GM18526 (cell line): ENCODE results near the gene FAM171A1.

Experiments
- POLR2A ChIP-seq: IDR thresholded peaks from 3 replicates; pipeline ENCODE4 v1.6.1; 2011; ENCODE audit not compliant: insufficient read length; ENCODE audit errors: extremely low read depth

Gene FAM171A1

DNA sequence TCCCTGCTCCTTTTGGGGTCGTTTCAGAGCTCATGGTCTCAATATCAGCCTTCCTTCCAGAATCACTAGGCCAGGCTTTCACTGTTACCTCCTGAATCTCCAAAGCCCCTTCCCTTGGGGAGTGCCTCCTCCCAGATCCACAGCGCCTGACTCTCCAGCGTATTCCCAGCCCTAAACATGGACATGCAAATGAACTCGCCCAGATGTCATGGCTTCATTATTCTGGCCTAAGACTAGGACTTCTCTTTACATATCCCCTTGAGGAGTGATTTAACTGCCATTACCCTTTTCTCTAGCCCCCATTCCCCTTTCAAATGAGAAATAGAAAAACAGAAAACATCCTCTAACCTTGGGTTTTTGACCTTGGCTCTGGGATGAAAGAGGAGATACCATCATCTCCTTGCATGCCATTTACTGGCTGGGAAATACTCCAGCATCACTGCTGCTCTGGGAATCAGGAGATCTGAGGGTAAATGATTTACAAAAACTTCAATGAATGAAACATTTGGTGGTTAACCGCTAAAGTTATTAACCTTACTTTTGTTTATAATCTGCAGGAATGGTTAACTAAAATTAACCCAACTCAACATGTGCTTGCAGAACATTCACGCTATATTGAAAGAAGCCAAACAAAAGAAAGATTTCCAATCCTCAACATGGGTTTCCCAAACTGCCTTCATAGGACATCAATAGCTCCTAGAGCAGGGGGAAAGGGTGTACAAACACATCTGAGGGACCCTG lies 37.0 kb downstream of the FAM171A1 start:
- TF ChIP-seq POLR2A, result no peak

- TF ChIP-seq POLR2A, result no peak
Observed at GRCh38 chr10:15331461-15331860, 39.6 kb downstream of the FAM171A1 start.

GRCh38 chr10:15329437-15329836 lies 41.7 kb downstream of the FAM171A1 start:
- no peak for TF ChIP-seq POLR2A

- TF ChIP-seq POLR2A, result no peak
Observed at GRCh38 chr10:15325944-15326284, 45.2 kb downstream of the FAM171A1 start.

DNA sequence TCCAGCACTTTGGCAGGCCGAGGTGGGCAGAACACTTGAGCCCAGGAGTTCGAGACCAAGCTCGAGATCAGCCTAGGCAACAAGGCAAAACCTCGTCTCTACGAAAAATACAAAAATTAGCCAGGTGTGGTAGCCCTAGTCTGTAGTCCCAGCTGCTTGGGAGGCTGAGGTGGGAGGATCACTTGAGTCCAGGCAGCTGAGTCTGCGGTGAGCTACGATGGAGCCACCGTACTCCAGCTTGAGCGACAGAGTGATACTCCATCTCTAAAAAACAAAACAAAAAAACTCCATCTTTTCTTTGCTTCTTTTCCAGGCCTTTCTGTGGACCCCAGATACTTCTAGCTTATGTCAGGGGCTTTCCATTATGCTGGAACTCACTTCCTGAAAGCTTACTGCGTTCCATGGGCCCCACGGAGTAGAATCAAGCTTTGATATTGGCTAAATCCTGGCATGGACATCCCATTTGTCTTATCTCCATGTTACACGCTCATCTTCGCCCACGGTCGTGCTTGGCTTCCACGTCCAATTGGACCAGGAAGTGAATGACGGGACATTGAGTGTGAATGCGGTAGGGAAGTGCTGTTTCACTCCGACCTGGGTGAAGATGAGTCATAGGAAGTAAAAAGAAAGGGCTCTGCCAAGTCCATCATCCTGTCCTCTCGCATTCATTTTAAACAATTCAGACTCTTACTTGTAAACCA lies 45.7 kb downstream of the FAM171A1 start:
- no peak for TF ChIP-seq POLR2A

- no peak for TF ChIP-seq POLR2A
Observed at GRCh38 chr10:15324611-15325010, 46.5 kb downstream of the FAM171A1 start.

GRCh38 chr10:15324113-15324512 lies 47.0 kb downstream of the FAM171A1 start:
- TF ChIP-seq POLR2A, result no peak

DNA sequence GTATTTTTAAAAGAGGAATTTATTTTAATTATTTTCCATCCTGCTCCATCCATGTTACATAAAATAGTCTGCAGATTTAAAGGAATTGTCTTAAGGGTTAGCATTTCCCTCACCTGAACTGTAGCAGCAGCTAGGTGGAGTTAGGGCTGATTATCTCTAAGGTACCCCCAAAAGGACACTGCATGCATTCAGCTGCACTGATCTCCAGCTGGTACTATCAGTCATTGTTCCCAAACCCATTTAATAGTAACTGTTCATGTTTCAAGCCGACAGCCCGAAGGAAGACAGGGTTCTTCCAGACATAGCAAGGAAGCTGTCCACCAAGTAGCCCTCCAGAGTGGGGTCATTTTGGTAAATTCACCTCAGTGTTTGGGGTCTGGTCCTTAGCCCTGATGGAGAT lies 48.7 kb downstream of the FAM171A1 start:
- no peak for TF ChIP-seq POLR2A

GRCh38 chr10:15321431-15322341 lies 49.4 kb downstream of the FAM171A1 start:
- no peak for TF ChIP-seq POLR2A

DNA sequence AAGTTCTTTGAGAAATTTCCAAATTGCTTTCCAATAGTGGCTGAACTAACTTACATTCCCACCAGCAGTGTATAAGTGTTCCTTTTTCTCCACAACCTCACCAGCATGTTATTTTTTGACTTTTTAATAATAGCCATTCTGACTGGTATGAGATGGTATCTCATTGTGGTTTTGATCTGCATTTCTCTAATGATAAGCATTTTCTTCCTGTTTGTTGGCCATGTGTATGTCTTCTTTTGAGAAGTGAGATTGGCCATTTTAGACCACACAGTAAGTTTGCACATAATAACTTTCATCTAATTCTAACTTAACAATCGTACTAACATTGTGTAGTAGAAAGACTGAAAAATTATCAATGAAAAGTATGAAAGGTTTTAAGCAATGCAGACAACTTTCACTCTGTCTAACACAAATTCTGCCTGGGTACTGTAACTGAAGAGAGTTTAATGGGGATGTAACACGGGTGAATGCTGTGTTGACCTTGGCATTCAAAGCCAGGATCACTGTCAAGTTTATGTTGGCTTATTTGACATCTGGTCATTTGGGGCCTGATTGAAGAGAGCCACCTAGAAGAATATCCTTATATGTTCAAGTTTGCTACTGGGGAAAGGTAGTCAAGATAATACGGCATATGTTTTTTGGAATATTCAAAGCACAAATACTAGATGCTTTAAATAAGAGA lies 50.4 kb downstream of the FAM171A1 start:
- no peak for TF ChIP-seq POLR2A

DNA sequence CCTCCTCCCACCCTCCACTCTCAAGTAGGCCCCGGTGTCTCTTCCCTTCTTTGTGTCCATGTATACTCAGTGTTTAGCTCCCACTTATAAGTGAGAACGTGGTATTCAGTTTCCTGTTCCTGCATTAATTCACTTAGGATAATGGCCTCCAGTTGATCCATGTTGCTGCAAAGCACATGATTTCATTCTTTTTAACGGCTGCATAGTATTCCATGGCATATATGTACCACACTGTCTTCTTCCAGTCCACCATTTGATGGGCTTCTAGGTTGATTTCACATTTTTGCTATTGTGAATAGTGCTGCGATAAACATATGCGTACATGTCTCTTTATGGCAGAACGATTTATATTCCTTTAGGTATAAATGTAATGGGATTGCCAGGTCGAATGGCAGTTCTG lies 51.0 kb downstream of the FAM171A1 start:
- TF ChIP-seq POLR2A, result no peak

GRCh38 chr10:15316871-15317464 lies 54.1 kb downstream of the FAM171A1 start:
- no peak for TF ChIP-seq POLR2A

- no peak for TF ChIP-seq POLR2A
Observed at GRCh38 chr10:15316145-15316544, 54.9 kb downstream of the FAM171A1 start.

- TF ChIP-seq POLR2A, result no peak
Observed at GRCh38 chr10:15315286-15315685, 55.8 kb downstream of the FAM171A1 start.
